ENCODE measurements around the gene TRIML2.

DNA sequence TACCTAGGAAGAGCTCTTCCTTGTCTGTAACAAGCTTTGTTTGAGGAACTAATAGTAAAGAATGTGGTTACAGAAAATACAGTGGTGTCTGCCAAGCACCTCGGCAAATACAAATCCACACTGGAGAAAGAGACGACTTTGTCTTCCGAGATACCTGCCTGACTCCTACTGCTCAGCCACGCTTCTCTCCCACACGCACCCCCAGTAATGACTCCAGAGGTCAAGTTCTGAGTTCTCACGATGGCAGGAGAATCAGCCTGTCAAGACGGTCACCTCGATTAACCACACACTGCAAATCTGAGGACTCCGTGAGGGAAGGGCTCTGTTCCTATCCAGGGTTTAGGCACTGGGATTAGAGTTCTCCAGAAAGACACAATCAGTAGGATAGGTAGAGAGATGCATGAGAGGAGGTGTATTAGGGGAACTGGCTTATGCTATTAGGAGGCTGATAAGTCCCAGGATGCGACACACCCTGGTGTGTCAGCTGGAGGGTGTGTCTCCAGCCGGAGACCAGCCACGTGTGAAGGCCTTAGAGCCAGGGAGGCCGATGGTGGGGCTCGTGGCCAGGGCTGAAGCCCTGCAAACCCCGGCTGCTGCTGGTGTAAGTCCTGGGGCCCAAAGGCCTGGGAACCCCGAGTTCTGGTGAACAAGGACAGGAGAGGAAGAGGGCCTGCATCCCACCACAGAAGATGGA, 8.4 kb upstream of the TRIML2 start:
- TF ChIP-seq, protein P1, sequence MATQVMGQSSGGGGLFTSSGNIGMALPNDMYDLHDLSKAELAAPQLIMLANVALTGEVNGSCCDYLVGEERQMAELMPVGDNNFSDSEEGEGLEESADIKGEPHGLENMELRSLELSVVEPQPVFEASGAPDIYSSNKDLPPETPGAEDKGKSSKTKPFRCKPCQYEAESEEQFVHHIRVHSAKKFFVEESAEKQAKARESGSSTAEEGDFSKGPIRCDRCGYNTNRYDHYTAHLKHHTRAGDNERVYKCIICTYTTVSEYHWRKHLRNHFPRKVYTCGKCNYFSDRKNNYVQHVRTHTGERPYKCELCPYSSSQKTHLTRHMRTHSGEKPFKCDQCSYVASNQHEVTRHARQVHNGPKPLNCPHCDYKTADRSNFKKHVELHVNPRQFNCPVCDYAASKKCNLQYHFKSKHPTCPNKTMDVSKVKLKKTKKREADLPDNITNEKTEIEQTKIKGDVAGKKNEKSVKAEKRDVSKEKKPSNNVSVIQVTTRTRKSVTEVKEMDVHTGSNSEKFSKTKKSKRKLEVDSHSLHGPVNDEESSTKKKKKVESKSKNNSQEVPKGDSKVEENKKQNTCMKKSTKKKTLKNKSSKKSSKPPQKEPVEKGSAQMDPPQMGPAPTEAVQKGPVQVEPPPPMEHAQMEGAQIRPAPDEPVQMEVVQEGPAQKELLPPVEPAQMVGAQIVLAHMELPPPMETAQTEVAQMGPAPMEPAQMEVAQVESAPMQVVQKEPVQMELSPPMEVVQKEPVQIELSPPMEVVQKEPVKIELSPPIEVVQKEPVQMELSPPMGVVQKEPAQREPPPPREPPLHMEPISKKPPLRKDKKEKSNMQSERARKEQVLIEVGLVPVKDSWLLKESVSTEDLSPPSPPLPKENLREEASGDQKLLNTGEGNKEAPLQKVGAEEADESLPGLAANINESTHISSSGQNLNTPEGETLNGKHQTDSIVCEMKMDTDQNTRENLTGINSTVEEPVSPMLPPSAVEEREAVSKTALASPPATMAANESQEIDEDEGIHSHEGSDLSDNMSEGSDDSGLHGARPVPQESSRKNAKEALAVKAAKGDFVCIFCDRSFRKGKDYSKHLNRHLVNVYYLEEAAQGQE (IDR thresholded peaks at IDR 0.05; ENCODE audit: insufficient read depth in 1 of 2, low read depth in 2 of 2, low read length in 2 of 2), result no peak
- no peak for TF ChIP-seq POLR2AphosphoS5 (IDR thresholded peaks at IDR 0.05; ENCODE audit: low read depth, low read length)
- no peak for TF ChIP-seq TAF1 (IDR thresholded peaks at IDR 0.05; ENCODE audit: borderline replicate concordance, insufficient read depth, low read length)

Measured in PFSK-1 (cell line).